Endodermal cell (in vitro differentiated cells): ENCODE results near the gene COPG1. TPM values are rescaled to one million over a fixed set of nuclear protein-coding genes. Genes with fewer than 3 reads are reported as not detected.
A peak's percentile ranks its signal among the peaks of the same experiment; 100 is the strongest.

Experiments
- DNase-seq: peaks from one replicate; pipeline ENCODE4 v3.0.0-alpha.2; 2017
- H3K27ac ChIP-seq: 2 replicates; pipeline ENCODE4 v1.5.1; 2013; ENCODE audit warnings: mild to moderate bottlenecking, low read depth, low read length, moderate library complexity
- H3K27me3 ChIP-seq: 2 replicates; pipeline ENCODE4 v1.6.1; 2013; ENCODE audit warnings: mild to moderate bottlenecking, low read length, moderate library complexity; ENCODE audit not compliant: insufficient read depth, control insufficient read depth, poor library complexity, severe bottlenecking
- H3K36me3 ChIP-seq: 2 replicates; pipeline ENCODE4 v1.7.0; 2013; ENCODE audit warnings: mild to moderate bottlenecking, low read length, moderate library complexity; ENCODE audit not compliant: control insufficient read depth, insufficient read depth
- H3K4me1 ChIP-seq: one replicate; pipeline ENCODE4 v1.7.0; 2013; ENCODE audit warnings: low read length; ENCODE audit not compliant: control insufficient read depth, insufficient read depth
- H3K4me3 ChIP-seq: 2 replicates; pipeline ENCODE4 v1.5.1; 2013; ENCODE audit warnings: mild to moderate bottlenecking, low read length, moderate library complexity
- H3K9ac ChIP-seq: 2 replicates; pipeline ENCODE4 v1.6.1; 2013; ENCODE audit warnings: mild to moderate bottlenecking, low read length, moderate library complexity; ENCODE audit not compliant: poor library complexity, severe bottlenecking; ENCODE audit errors: extremely low read depth
- H3K9me3 ChIP-seq: 2 replicates; pipeline ENCODE4 v1.6.1; 2013; ENCODE audit warnings: mild to moderate bottlenecking, low read length, moderate library complexity; ENCODE audit not compliant: control insufficient read depth
- H3K27ac Mint-ChIP-seq: 2 replicates; pipeline ENCODE4 v1.8.0; 2020; ENCODE audit warnings: mixed read lengths
- H3K27me3 Mint-ChIP-seq: 2 replicates; pipeline ENCODE4 v1.8.0; 2021; ENCODE audit warnings: mild to moderate bottlenecking, mixed read lengths; ENCODE audit not compliant: insufficient read depth
- H3K36me3 Mint-ChIP-seq: 2 replicates; pipeline ENCODE4 v1.8.0; 2020; ENCODE audit warnings: low read depth, mixed read lengths
- H3K4me1 Mint-ChIP-seq: 2 replicates; pipeline ENCODE4 v1.8.0; 2020; ENCODE audit warnings: mixed read lengths
- H3K4me3 Mint-ChIP-seq: 2 replicates; pipeline ENCODE4 v1.8.0; 2020; ENCODE audit warnings: mild to moderate bottlenecking, moderate library complexity, mixed read lengths
- H3K9me3 Mint-ChIP-seq: 2 replicates; pipeline ENCODE4 v1.8.0; 2020; ENCODE audit warnings: mild to moderate bottlenecking, mixed read lengths
- CTCF ChIP-seq: fragments of 200-600 bp; sonication (generic); conservative IDR thresholded peaks from 2 replicates; pipeline ENCODE4 v1.5.0; 2021; ENCODE audit warnings: antibody characterized with exemption, mild to moderate bottlenecking
- WGBS, 2 experiments: methylation state at CpG; one replicate each; pipeline versions ENCODE4 v1.1.5 to v1.1.7; 2013; ENCODE audit warnings: missing lambda C conversion rate in 2 of 2, mixed read lengths in 1 of 2; ENCODE audit not compliant: insufficient coverage in 1 of 2, insufficient read length in 1 of 2; 5-methylcytosine and 5-hydroxymethylcytosine counted together
- total RNA-seq, 2 donors: library from RNA; stranded (reverse); fragmentation: NEBNext Ultra II Directional in 1 of 2; extraction: Animal tissue kit (Norgen Biotek cat#: 25700) in 1 of 2; gene quantifications; 2 replicates in 1 of 2; 3 replicates in 1 of 2; pipeline ENCODE4 v1.2.1, GENCODE V29; 2021

The COPG1 gene
- total RNA-seq, 2 donors from 2014 or later = 151 to 193 TPM

GRCh38 chr3:129310111-129311011 is 61.0 kb downstream of the COPG1 start:
- Histone ChIP-seq H3K27me3 (no peaks in the 10 kb centered on the region), H3K9me3 (no peaks in the 10 kb centered on the region), H3K36me3 (peaks cover 12% of the 10 kb centered on the region), H3K27ac (no peak overlapping the region), H3K4me3 (no peak overlapping the region), H3K4me1 (peaks cover 6% of the 10 kb centered on the region), H3K9ac (no peak overlapping the region)
- WGBS, 2 experiments = 86 to 96% methylated on average over 6 to 7 of the region's 7 CpGs
- peaks cover 11% of the 10 kb centered on the region for H3K4me1 Mint-ChIP-seq
- no peak overlapping the region for H3K4me3 Mint-ChIP-seq
- no peaks in the 10 kb centered on the region for H3K9me3 Mint-ChIP-seq
- TF ChIP-seq CTCF = no peak
- H3K36me3 Mint-ChIP-seq = peaks cover under 1% of the 10 kb centered on the region
- H3K27me3 Mint-ChIP-seq = no peaks in the 10 kb centered on the region
- peak overlapping the region; percentile 61 for H3K27ac Mint-ChIP-seq
- DNase-seq = peak; percentile 60

GRCh38 chr3:129311054-129311902 is 61.9 kb downstream of the COPG1 start:
- Histone ChIP-seq H3K4me1 (no peaks in the 10 kb centered on the region), H3K9me3 (no peaks in the 10 kb centered on the region), H3K36me3 (peaks cover 6% of the 10 kb centered on the region), H3K4me3 (no peak overlapping the region), H3K27me3 (no peaks in the 10 kb centered on the region), H3K27ac (no peak overlapping the region), H3K9ac (no peak overlapping the region)
- Mint-ChIP-seq H3K4me1 (peaks cover 4% of the 10 kb centered on the region), H3K27me3 (no peaks in the 10 kb centered on the region), H3K36me3 (no peaks in the 10 kb centered on the region), H3K4me3 (no peak overlapping the region), H3K9me3 (no peaks in the 10 kb centered on the region), H3K27ac (no peak overlapping the region)
- no peak for TF ChIP-seq CTCF
- DNase-seq = peak; percentile 40
- WGBS, 2 experiments = 94 to 100% methylated on average over 3 of the region's 3 CpGs

- Histone ChIP-seq H3K27ac (no peak overlapping the region), H3K4me3 (no peak overlapping the region), H3K9me3 (no peaks in the 10 kb centered on the region), H3K27me3 (no peaks in the 10 kb centered on the region), H3K4me1 (no peaks in the 10 kb centered on the region), H3K36me3 (no peaks in the 10 kb centered on the region), H3K9ac (no peak overlapping the region)
- Mint-ChIP-seq H3K4me1 (peaks cover 4% of the 10 kb centered on the region), H3K36me3 (no peaks in the 10 kb centered on the region), H3K27ac (no peak overlapping the region), H3K4me3 (no peak overlapping the region), H3K27me3 (no peaks in the 10 kb centered on the region), H3K9me3 (no peaks in the 10 kb centered on the region)
- TF ChIP-seq CTCF = no peak
- WGBS, 2 experiments = 87 to 95% methylated on average over 2 of the region's 2 CpGs
- DNase-seq = peak; percentile 43
These were observed 62.7 kb downstream of the COPG1 start for GRCh38 chr3:129312021-129312639.
